PFSK-1 (cell line): ENCODE data around the gene CADM2.

ENCODE experiments used
- FOXP2 ChIP-seq: optimal IDR thresholded peaks from 2 replicates; pipeline ENCODE3; 2011; ENCODE audit warnings: borderline replicate concordance, control low read depth, inconsistent platforms; ENCODE audit not compliant: insufficient read depth; ENCODE audit errors: extremely low read length, extremely low read depth
- POLR2AphosphoS5 ChIP-seq: IDR thresholded peaks from 2 replicates; pipeline ENCODE4 v1.6.1; 2012; ENCODE audit warnings: low read depth, mild to moderate bottlenecking, control low read depth, low read length, moderate library complexity
- SIN3A ChIP-seq: IDR thresholded peaks from 2 replicates; pipeline ENCODE4 v1.6.1; 2012; ENCODE audit warnings: mild to moderate bottlenecking, low read length, moderate library complexity, borderline replicate concordance; ENCODE audit not compliant: insufficient read depth
- TAF1 ChIP-seq: IDR thresholded peaks from 2 replicates; pipeline ENCODE4 v1.6.1; 2012; ENCODE audit warnings: low read length, control low read depth, borderline replicate concordance; ENCODE audit not compliant: insufficient read depth
- TF ChIP-seq, protein P1 (sequence below), 2 experiments: IDR thresholded peaks; 2 replicates each; pipeline versions ENCODE4 v1.6.1 to v1.8.0; 2011 to 2012; ENCODE audit warnings: low read depth in 2 of 2, low read length in 2 of 2, control low read depth in 1 of 2, inconsistent platforms in 1 of 2, mild to moderate bottlenecking in 1 of 2, moderate library complexity in 1 of 2; ENCODE audit not compliant: insufficient read depth in 1 of 2

DNA sequence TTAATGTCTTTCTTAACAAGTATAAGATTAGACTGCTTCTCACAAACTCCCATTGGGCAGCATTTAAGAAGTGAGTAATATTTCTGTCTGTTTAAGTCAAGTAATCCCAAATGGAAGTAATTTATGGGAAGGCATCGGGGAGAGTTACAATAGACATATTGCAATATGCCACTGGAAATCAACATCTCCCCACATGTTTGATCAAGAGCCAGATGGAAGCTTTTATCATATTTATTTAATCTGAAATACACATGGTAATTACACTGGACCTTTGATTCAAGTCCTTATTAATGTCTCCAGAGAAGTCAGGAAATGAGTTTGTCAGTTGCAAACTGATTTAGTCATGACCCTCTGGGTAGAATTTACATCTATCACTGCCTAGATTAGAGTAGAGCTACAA is 1088.4 kb downstream of the CADM2 start:
- TF ChIP-seq POLR2AphosphoS5 (no peak), TAF1 (no peak), SIN3A (no peak), FOXP2 (no peak)
- TF ChIP-seq, protein P1, sequence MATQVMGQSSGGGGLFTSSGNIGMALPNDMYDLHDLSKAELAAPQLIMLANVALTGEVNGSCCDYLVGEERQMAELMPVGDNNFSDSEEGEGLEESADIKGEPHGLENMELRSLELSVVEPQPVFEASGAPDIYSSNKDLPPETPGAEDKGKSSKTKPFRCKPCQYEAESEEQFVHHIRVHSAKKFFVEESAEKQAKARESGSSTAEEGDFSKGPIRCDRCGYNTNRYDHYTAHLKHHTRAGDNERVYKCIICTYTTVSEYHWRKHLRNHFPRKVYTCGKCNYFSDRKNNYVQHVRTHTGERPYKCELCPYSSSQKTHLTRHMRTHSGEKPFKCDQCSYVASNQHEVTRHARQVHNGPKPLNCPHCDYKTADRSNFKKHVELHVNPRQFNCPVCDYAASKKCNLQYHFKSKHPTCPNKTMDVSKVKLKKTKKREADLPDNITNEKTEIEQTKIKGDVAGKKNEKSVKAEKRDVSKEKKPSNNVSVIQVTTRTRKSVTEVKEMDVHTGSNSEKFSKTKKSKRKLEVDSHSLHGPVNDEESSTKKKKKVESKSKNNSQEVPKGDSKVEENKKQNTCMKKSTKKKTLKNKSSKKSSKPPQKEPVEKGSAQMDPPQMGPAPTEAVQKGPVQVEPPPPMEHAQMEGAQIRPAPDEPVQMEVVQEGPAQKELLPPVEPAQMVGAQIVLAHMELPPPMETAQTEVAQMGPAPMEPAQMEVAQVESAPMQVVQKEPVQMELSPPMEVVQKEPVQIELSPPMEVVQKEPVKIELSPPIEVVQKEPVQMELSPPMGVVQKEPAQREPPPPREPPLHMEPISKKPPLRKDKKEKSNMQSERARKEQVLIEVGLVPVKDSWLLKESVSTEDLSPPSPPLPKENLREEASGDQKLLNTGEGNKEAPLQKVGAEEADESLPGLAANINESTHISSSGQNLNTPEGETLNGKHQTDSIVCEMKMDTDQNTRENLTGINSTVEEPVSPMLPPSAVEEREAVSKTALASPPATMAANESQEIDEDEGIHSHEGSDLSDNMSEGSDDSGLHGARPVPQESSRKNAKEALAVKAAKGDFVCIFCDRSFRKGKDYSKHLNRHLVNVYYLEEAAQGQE (IDR thresholded peaks at IDR 0.05; ENCODE audit: insufficient read depth in 1 of 2, low read depth in 2 of 2, low read length in 2 of 2): no peak
